OCI-LY7 (cell line): Measurements from ENCODE around the gene APOO. TPM values are rescaled to one million over a fixed set of nuclear protein-coding genes. Genes with fewer than 3 reads are reported as not detected.

Source experiments
- BruUV-seq: library from RNA; stranded (reverse); fragments of 400-500 nt; replicated peaks from 2 replicates; lab custom pipeline; 2021; lab: Mats Ljungman, UMichigan
- CTCF ChIA-PET: fragments of 300-600 bp; sonication (Branson Sonifier 250); formaldehyde crosslinking; loops from one replicate; lab custom pipeline; 2022; ENCODE audit warnings: antibody characterized with exemption; ENCODE audit not compliant: unreplicated experiment; lab: Charles Lee
- POLR2A ChIA-PET: fragments of 300-600 bp; sonication (Branson Sonifier 250); formaldehyde crosslinking; loops from one replicate; lab custom pipeline; 2022; ENCODE audit warnings: antibody characterized with exemption; lab: Charles Lee
- DNase-seq: peaks from one replicate; pipeline ENCODE4 v3.0.0-alpha.2; 2015; ENCODE audit warnings: low spot score
- H2AFZ ChIP-seq: fragments of 200-600 bp; sonication (generic), shearing (Covaris generic); 2 replicates; pipeline ENCODE4 v1.6.1; 2014; ENCODE audit warnings: mild to moderate bottlenecking, antibody characterized with exemption, low read length, moderate library complexity
- H3K27ac ChIP-seq: fragments of 200-600 bp; sonication (generic); 2 replicates; pipeline ENCODE4 v1.5.1; 2014; ENCODE audit warnings: mixed run types, low read depth, mild to moderate bottlenecking, moderate library complexity, low read length, inconsistent platforms; ENCODE audit not compliant: poor library complexity, severe bottlenecking
- H3K36me3 ChIP-seq: fragments of 200-600 bp; sonication (generic); 2 replicates; pipeline ENCODE4 v1.6.1; 2014; ENCODE audit warnings: mild to moderate bottlenecking, antibody characterized with exemption, low read length, moderate library complexity, mixed read lengths; ENCODE audit not compliant: insufficient read depth
- H3K4me1 ChIP-seq: fragments of 200-600 bp; sonication (generic); 2 replicates; pipeline ENCODE4 v1.5.1; 2014; ENCODE audit warnings: mild to moderate bottlenecking, low read length; ENCODE audit not compliant: insufficient read depth, poor library complexity, severe bottlenecking
- H3K4me2 ChIP-seq: fragments of 200-600 bp; sonication (generic); 2 replicates; pipeline ENCODE4 v1.6.1; 2014; ENCODE audit warnings: mild to moderate bottlenecking, low read length
- H3K4me3 ChIP-seq: fragments of 200-600 bp; sonication (generic); 2 replicates; pipeline ENCODE4 v1.5.1; 2014; ENCODE audit warnings: mild to moderate bottlenecking, low read depth, low read length; ENCODE audit not compliant: poor library complexity, severe bottlenecking
- H3K79me2 ChIP-seq: fragments of 200-600 bp; sonication (generic); 2 replicates; pipeline ENCODE4 v1.6.1; 2016; ENCODE audit warnings: low read depth, mild to moderate bottlenecking, low read length, moderate library complexity, mixed read lengths; ENCODE audit not compliant: insufficient read depth
- H3K9me2 ChIP-seq: fragments of 200-600 bp; sonication (generic); 2 replicates; pipeline ENCODE4 v1.6.1; 2016; ENCODE audit warnings: mild to moderate bottlenecking, low read length, mixed read lengths; ENCODE audit not compliant: insufficient read depth
- H3K9me3 ChIP-seq: fragments of 200-600 bp; sonication (generic); 2 replicates; pipeline ENCODE4 v1.6.1; 2014; ENCODE audit warnings: mild to moderate bottlenecking, mixed run types, low read length, mixed read lengths
- H4K20me1 ChIP-seq: fragments of 200-600 bp; sonication (generic); 2 replicates; pipeline ENCODE4 v1.6.1; 2014; ENCODE audit warnings: mild to moderate bottlenecking, antibody characterized with exemption, low read length, moderate library complexity, mixed read lengths; ENCODE audit not compliant: insufficient read depth
- EZH2phosphoT487 ChIP-seq: fragments of 200-600 bp; sonication (generic); IDR thresholded peaks from 2 replicates; pipeline ENCODE4 v1.6.1; 2018; ENCODE audit warnings: low read depth, borderline replicate concordance, mild to moderate bottlenecking, mixed run types, antibody characterized with exemption, low read length, moderate library complexity, mixed read lengths
- intact Hi-C: fragments of 100-400 bp; cut with micrococcal nuclease; formaldehyde crosslinking; loops from one replicate; pipeline ENCODE4 v1.10.0; 2022; ENCODE audit not compliant: unreplicated experiment
- total RNA-seq, 2 experiments: library from RNA; depleted of rRNA in 1 of 2; stranded (reverse); fragments of >200 nt in 1 of 2; shearing (Covaris generic) in 1 of 2; gene quantifications; 2 replicates each; pipeline ENCODE4 v1.2.3, GENCODE V29; 2014 to 2022
- TF ChIP-seq, protein P1 (sequence below): fragments of 200-600 bp; sonication (generic); conservative IDR thresholded peaks from 2 replicates; pipeline ENCODE4 v1.5.1; 2014; ENCODE audit warnings: mild to moderate bottlenecking, antibody characterized with exemption, low read length, moderate library complexity, mixed read lengths

Gene APOO
- total RNA-seq, 2 experiments from 2014 or later: 17.5 to 18.1 TPM

DNA sequence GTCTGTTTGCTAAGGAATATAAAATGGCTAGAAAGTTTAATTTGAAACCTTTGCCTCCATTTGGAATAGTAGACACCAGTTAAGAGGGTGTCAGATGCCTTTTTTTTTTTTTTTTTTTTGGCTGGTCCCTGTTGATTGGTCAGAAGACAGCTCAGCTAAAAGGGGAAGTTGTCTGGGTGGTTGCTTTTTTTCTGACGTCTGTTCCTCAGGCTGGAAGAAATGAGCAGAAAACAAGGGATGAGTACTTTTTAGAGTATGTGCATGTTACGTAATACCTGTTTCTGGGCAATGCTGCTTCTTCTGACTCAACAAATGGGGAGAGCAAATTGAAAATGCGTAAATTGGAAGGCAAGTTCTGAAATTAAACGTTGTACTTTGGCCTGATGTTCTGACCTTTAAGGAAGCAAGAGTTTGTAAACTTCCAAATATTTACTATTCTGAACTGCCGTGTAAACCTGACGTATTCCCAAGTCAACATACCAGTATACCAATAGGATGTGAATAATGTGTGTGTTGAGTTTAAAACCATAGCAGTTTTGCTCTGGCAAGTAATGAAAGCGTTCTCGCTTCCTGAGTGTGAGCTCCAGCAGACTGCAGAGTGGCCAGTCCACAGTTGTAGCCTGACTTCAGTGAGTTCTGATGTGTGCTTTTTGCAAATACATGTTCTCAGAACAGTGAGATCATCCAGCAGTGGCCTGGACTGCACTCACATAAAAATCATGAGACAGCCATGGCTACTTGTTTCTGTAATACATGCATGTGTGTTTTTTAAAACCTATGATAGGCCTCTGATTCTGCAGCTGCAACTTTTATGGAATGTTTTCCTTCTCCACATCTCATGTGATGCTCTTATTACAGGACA is 123.0 kb downstream of the APOO start:
- H3K4me1 ChIP-seq: peaks cover 26% of the 10 kb centered on the region

DNA sequence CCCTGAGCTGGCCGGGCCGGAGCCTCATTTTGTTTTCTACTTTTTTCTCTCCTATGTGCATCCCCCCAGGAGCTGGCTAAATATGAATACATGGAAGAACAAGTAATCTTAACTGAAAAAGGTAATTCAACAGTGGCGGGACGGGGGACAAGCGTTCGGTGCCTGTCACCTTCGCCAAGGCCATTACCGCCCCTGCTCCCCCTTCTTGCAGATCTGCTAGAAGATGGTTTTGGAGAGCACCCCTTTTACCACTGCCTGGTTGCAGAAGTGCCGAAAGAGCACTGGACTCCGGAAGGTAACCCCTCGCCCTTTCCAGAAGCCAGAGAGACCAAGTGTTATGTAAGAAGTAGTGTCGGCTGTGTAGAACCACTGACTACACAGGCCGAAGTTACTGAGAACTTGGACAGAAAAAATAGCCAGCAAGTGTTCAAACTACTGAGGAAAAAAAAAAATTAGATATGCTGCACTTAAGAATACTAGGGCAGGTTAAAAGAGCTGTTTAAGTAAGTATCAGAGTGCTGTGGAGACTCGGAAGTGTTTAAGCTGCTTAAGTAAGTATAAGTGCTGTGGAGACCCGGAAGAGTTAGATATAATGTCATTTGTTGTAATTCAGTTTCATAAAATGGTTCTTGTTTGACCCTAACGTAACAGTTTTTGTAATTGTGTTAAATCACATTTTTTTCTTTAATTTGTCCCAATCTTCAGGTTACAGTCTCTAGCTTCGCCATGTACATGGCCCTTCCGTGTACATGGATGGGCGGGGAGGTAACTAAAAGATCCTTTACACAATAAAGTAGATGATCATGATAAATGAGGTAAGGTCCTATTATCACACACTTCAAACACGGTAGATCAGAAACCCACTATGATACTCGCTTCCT is 123.9 kb downstream of the APOO start:
- Histone ChIP-seq H2AFZ (peak overlapping the region; percentile 70; the same call in 1 of the 2 replicates), H3K9me3 (no peaks in the 10 kb centered on the region), H3K79me2 (peaks cover 12% of the 10 kb centered on the region; the same call in 1 of the 2 replicates), H3K9me2 (no peaks in the 10 kb centered on the region), H4K20me1 (no peaks in the 10 kb centered on the region), H3K4me3 (peak overlapping the region; percentile 89), H3K4me2 (peak overlapping the region; percentile 84), H3K36me3 (peaks cover 17% of the 10 kb centered on the region), H3K4me1 (peaks cover 26% of the 10 kb centered on the region), H3K27ac (peak overlapping the region; percentile 55)
- ChIA-PET POLR2A (interaction anchor here (0.6 to 2.7 kb wide), 6 partner anchors 47 to 201 kb away, joined by 3 to 16 read pairs (median 5); no protein-coding TSS in a partner anchor), CTCF (interaction anchor here (2.6 kb wide), 1 partner anchor 118 kb away, joined by 16 read pairs; no protein-coding TSS in a partner anchor)
- peak; percentile 20 for DNase-seq
- intact Hi-C loops: loop anchor here (1.0 to 2.0 kb wide), 3 partner anchors 28 to 271 kb away; partner anchors contain the start of gene EIF2S3
- TF ChIP-seq, protein P1, sequence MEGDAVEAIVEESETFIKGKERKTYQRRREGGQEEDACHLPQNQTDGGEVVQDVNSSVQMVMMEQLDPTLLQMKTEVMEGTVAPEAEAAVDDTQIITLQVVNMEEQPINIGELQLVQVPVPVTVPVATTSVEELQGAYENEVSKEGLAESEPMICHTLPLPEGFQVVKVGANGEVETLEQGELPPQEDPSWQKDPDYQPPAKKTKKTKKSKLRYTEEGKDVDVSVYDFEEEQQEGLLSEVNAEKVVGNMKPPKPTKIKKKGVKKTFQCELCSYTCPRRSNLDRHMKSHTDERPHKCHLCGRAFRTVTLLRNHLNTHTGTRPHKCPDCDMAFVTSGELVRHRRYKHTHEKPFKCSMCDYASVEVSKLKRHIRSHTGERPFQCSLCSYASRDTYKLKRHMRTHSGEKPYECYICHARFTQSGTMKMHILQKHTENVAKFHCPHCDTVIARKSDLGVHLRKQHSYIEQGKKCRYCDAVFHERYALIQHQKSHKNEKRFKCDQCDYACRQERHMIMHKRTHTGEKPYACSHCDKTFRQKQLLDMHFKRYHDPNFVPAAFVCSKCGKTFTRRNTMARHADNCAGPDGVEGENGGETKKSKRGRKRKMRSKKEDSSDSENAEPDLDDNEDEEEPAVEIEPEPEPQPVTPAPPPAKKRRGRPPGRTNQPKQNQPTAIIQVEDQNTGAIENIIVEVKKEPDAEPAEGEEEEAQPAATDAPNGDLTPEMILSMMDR: no peak
- no peak for TF ChIP-seq EZH2phosphoT487
- no TSS peak for BruUV-seq

More for the DNA sequence above, 123.0 kb downstream of the APOO start:
- H3K79me2 ChIP-seq: peaks cover 12% of the 10 kb centered on the region; the same call in 1 of the 2 replicates
- H3K4me3 ChIP-seq: peak overlapping the region; percentile 89
- POLR2A ChIA-PET: interaction anchor here (0.6 to 2.7 kb wide), 3 partner anchors 117 to 306 kb away, joined by 6 to 16 read pairs (median 13); no protein-coding TSS in a partner anchor
- H4K20me1 ChIP-seq: no peaks in the 10 kb centered on the region
- no peaks in the 10 kb centered on the region for H3K9me3 ChIP-seq
- H3K36me3 ChIP-seq: peaks cover 17% of the 10 kb centered on the region
- no peak overlapping the region for H3K27ac ChIP-seq
- CTCF ChIA-PET: interaction anchor here (2.6 kb wide), 1 partner anchor 117 kb away, joined by 16 read pairs; no protein-coding TSS in a partner anchor
- peak; percentile 63 for DNase-seq
- H2AFZ ChIP-seq: peak overlapping the region; percentile 70; the same call in 1 of the 2 replicates
- TF ChIP-seq, protein P1: no peak
- no peak for TF ChIP-seq EZH2phosphoT487
- intact Hi-C loops: no loop called here
- BruUV-seq: TSS peak; percentile 80
- H3K9me2 ChIP-seq: no peaks in the 10 kb centered on the region
- H3K4me2 ChIP-seq: peak overlapping the region; percentile 84

Other genes starting within 250 kb of the APOO start
- 82.9 and 88.0 TPM in 2 replicates for gene PRDX4, start 240.4 kb downstream of the APOO start, total RNA-seq (2014; rRNA removed; shearing (Covaris generic))
- 46.0 and 47.3 TPM in 2 replicates for gene PRDX4, start 240.4 kb downstream of the APOO start, total RNA-seq (2022)
- gene ACOT9, start 164.7 kb downstream of the APOO start, total RNA-seq (2014; rRNA removed; shearing (Covaris generic)): 9.0 and 10.6 TPM in 2 replicates
- 1.9 and 2.1 TPM in 2 replicates for gene ACOT9, start 164.7 kb downstream of the APOO start, total RNA-seq (2022)
- gene SAT1, start 124.8 kb downstream of the APOO start, total RNA-seq (2014; rRNA removed; shearing (Covaris generic)): 46.9 and 75.9 TPM in 2 replicates
- gene SAT1, start 124.8 kb downstream of the APOO start, total RNA-seq (2022): 50.7 and 56.8 TPM in 2 replicates
- not detected in 2 replicates for gene CXorf58, start 68 bp upstream of the APOO start, total RNA-seq (2014; rRNA removed; shearing (Covaris generic))
- gene CXorf58, start 68 bp upstream of the APOO start, total RNA-seq (2022): 0.46 TPM in 1 of 2 replicates, not detected in the other
- gene KLHL15, start 119.2 kb upstream of the APOO start, total RNA-seq (2014; rRNA removed; shearing (Covaris generic)): 10.8 and 13.4 TPM in 2 replicates
- 13.8 and 16.6 TPM in 2 replicates for gene KLHL15, start 119.2 kb upstream of the APOO start, total RNA-seq (2022)
- 231 and 243 TPM in 2 replicates for gene EIF2S3, start 147.0 kb upstream of the APOO start, total RNA-seq (2014; rRNA removed; shearing (Covaris generic))
- 405 and 440 TPM in 2 replicates for gene EIF2S3, start 147.0 kb upstream of the APOO start, total RNA-seq (2022)
- gene ZFX, start 241.8 kb upstream of the APOO start, total RNA-seq (2014; rRNA removed; shearing (Covaris generic)): 18.1 and 20.0 TPM in 2 replicates
- 34.8 and 37.6 TPM in 2 replicates for gene ZFX, start 241.8 kb upstream of the APOO start, total RNA-seq (2022)